Endothelial cell of umbilical vein (primary cell): Measurements from ENCODE around the gene SLC22A23. TPM values are rescaled to one million over a fixed set of nuclear protein-coding genes. Genes with fewer than 3 reads are reported as not detected.

ENCODE experiments used
- BruUV-seq: library from RNA; stranded (reverse); fragments of 400-500 nt; replicated peaks from 2 replicates; lab custom pipeline; 2021; lab: Mats Ljungman, UMichigan
- CTCF ChIA-PET: fragments of 300-600, 350-600 bp; sonication (Branson Sonifier 250); formaldehyde crosslinking; loops from one replicate; lab custom pipeline; 2021; ENCODE audit warnings: antibody characterized with exemption, inconsistent platforms; lab: Charles Lee
- POLR2A ChIA-PET: fragments of 300-600, 350-600 bp; sonication (Branson Sonifier 250); formaldehyde crosslinking; loops from one replicate; lab custom pipeline; 2021; ENCODE audit warnings: antibody characterized with exemption, inconsistent platforms; lab: Charles Lee
- DNase-seq: peaks from one replicate; pipeline ENCODE4 v3.0.0-alpha.2; 2011; ENCODE audit warnings: low read depth, low spot score
- FAIRE-seq: peaks from 2 replicates; lab custom pipeline; 2011; peaks lifted over from hg19 to GRCh38; lab: Jason Lieb, UNC
- H2AFZ ChIP-seq: 2 replicates; pipeline ENCODE4 v1.6.0; 2012; ENCODE audit warnings: low read depth, low read length, control low read depth, inconsistent platforms
- H3K27ac ChIP-seq: 2 replicates; pipeline ENCODE4 v1.5.1; 2011; ENCODE audit warnings: low read depth, mild to moderate bottlenecking, control low read depth, low read length, moderate library complexity; ENCODE audit not compliant: insufficient read depth
- H3K27me3 ChIP-seq, 2 experiments: 2 replicates each; pipeline versions ENCODE4 v1.6.0 to v1.6.1; 2011; ENCODE audit warnings: low read length in 2 of 2, mixed read lengths in 1 of 2; ENCODE audit not compliant: control insufficient read depth in 2 of 2, insufficient read depth in 2 of 2
- H3K36me3 ChIP-seq, 2 experiments: 2 replicates in 1 of 2; 3 replicates in 1 of 2; pipeline ENCODE4 v1.5.1; 2011; ENCODE audit warnings: low read length in 2 of 2, mild to moderate bottlenecking in 1 of 2, moderate library complexity in 1 of 2; ENCODE audit not compliant: control insufficient read depth in 2 of 2, insufficient read depth in 2 of 2; ENCODE audit errors: extremely low read depth in 1 of 2
- H3K4me1 ChIP-seq: 3 replicates; pipeline ENCODE4 v1.5.1; 2011; ENCODE audit warnings: mild to moderate bottlenecking, low read length; ENCODE audit not compliant: control insufficient read depth, insufficient read depth; ENCODE audit errors: extremely low read depth
- H3K4me2 ChIP-seq: 2 replicates; pipeline ENCODE4 v1.6.1; 2011; ENCODE audit warnings: low read length, control low read depth, mixed read lengths; ENCODE audit not compliant: insufficient read depth
- H3K4me3 ChIP-seq, 3 experiments: fragments of 200-600 bp in 1 of 3; sonication (generic), shearing (Covaris generic) in 1 of 3; replicated peaks in 1 of 3; 2 replicates each; pipeline ENCODE4 v1.5.1; 2011 to 2016; ENCODE audit warnings: control low read depth in 3 of 3, low read length in 3 of 3, mild to moderate bottlenecking in 2 of 3, inconsistent platforms in 1 of 3, low read depth in 1 of 3, moderate library complexity in 1 of 3; ENCODE audit not compliant: insufficient read depth in 1 of 3
- H3K79me2 ChIP-seq: 2 replicates; pipeline ENCODE4 v1.6.0; 2012; ENCODE audit warnings: low read length, inconsistent platforms; ENCODE audit not compliant: control insufficient read depth, insufficient read depth
- H3K9ac ChIP-seq: replicated peaks from 2 replicates; pipeline ENCODE3; 2011; ENCODE audit warnings: low read length, control low read depth; ENCODE audit not compliant: insufficient read depth; ENCODE audit errors: extremely low read depth
- H3K9me1 ChIP-seq: replicated peaks from 3 replicates; pipeline ENCODE4 v1.6.0; 2011; ENCODE audit warnings: mild to moderate bottlenecking, low read length; ENCODE audit not compliant: control insufficient read depth, insufficient read depth; ENCODE audit errors: extremely low read depth
- H3K9me3 ChIP-seq: replicated peaks from 2 replicates; pipeline ENCODE4 v1.5.1; 2012; ENCODE audit warnings: low read length, inconsistent platforms; ENCODE audit not compliant: control insufficient read depth, insufficient read depth
- H4K20me1 ChIP-seq: replicated peaks from 2 replicates; pipeline ENCODE3; 2011; ENCODE audit warnings: mild to moderate bottlenecking, low read length; ENCODE audit not compliant: control insufficient read depth, insufficient read depth; ENCODE audit errors: extremely low read depth
- CTCF ChIP-seq, 2 donors: IDR thresholded peaks; 1 replicate in 1 of 2; 2 replicates in 1 of 2; pipeline ENCODE4 v1.5.1; 2011; ENCODE audit warnings: low read length in 2 of 2, mild to moderate bottlenecking in 2 of 2, moderate library complexity in 2 of 2, control low read depth in 1 of 2, inconsistent platforms in 1 of 2, low read depth in 1 of 2; ENCODE audit not compliant: insufficient read depth in 1 of 2; ENCODE audit errors: extremely low read depth in 1 of 2
- EZH2 ChIP-seq: IDR thresholded peaks from 2 replicates; pipeline ENCODE4 v1.6.1; 2012; ENCODE audit warnings: borderline replicate concordance, low read depth, mild to moderate bottlenecking, moderate library complexity, low read length, inconsistent platforms; ENCODE audit not compliant: severe bottlenecking
- FOS ChIP-seq: IDR thresholded peaks from 2 replicates; pipeline ENCODE4 v1.6.1; 2011; ENCODE audit warnings: mild to moderate bottlenecking, low read length, moderate library complexity, borderline replicate concordance; ENCODE audit not compliant: insufficient read depth
- GATA2 ChIP-seq: IDR thresholded peaks from 2 replicates; pipeline ENCODE4 v1.7.0; 2011; ENCODE audit warnings: low read depth, mild to moderate bottlenecking, moderate library complexity, mixed read lengths, low read length; ENCODE audit not compliant: insufficient read length, insufficient read depth
- JUN ChIP-seq: IDR thresholded peaks from 2 replicates; pipeline ENCODE4 v1.6.1; 2011; ENCODE audit warnings: borderline replicate concordance, low read depth; ENCODE audit not compliant: insufficient read length, insufficient read depth
- MYC ChIP-seq: IDR thresholded peaks from one replicate; pipeline ENCODE4 v1.6.1; 2011; ENCODE audit warnings: mild to moderate bottlenecking, low read depth, low read length
- POLR2A ChIP-seq: IDR thresholded peaks from 2 replicates; pipeline ENCODE4 v1.6.1; 2012; ENCODE audit warnings: low read depth, mild to moderate bottlenecking, control low read depth, low read length
- POLR2AphosphoS5 ChIP-seq: IDR thresholded peaks from 2 replicates; pipeline ENCODE4 v1.6.1; 2012; ENCODE audit warnings: low read depth, mild to moderate bottlenecking, control low read depth, low read length, moderate library complexity; ENCODE audit not compliant: insufficient read depth
- dilution Hi-C: fragments of 300-500 bp; cut with MboI; formaldehyde crosslinking; loops from one replicate; pipeline ENCODE4 v1.15.0; 2019; ENCODE audit warnings: low sequenced_read_pairs; ENCODE audit not compliant: extremely low pct_ligation_motif_present
- intact Hi-C: fragments of 100-400 bp; cut with micrococcal nuclease; formaldehyde crosslinking; loops from one replicate; pipeline ENCODE4 v1.10.0; 2022
- polyA plus RNA-seq, 4 experiments: library from polyadenylated mRNA; depleted of rRNA in 3 of 4; stranded (reverse) in 3 of 4; unstranded in 1 of 4; fragments of >200 nt; gene quantifications; 2 replicates each; pipeline versions ENCODE4 v1.2.1 to v1.2.3, GENCODE V29; 2011 to 2012; ENCODE audit warnings: missing spikeins in 1 of 4
- total RNA-seq: library from RNA; stranded (reverse); gene quantifications from 2 replicates; pipeline ENCODE4 v1.2.3, GENCODE V29; 2021
- TF ChIP-seq, protein P1 (sequence below): IDR thresholded peaks from 2 replicates; pipeline ENCODE4 v1.6.1; 2011; ENCODE audit not compliant: insufficient read depth, insufficient read length

Gene SLC22A23
- total and polyA plus RNA-seq, 2 donors (not counting 3 experiments of a cell fraction or from before 2014, with no cell fraction given), result 4.2 to 14.3 TPM

DNA sequence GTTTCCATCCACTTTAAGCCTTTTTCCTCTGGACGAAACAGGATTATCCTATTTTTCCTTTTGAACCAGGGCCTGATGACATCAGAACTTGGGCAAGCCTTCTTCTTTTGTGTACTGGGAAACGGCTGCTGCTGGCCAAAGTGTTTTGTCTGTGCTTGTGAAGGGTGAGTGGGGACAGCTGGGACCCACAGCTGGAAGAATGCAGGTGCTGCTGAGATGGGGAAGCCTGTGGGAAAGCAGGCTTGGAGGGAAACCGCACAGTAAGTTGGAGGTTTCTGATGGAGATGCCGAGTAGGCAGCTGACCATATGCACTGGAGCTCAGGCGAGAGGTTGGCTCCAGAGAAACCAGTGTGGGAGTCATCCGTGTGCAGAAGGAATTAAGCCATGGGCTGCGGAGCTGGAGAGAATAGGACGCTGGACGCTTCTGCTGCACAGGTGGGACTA lies 206.6 kb downstream of the SLC22A23 start:
- no peak overlapping the region for H3K9ac ChIP-seq
- no peaks in the 10 kb centered on the region for H3K36me3 ChIP-seq
- H2AFZ ChIP-seq, result no peak overlapping the region
- DNase-seq, result no peak
- H3K9me3 ChIP-seq, result no peaks in the 10 kb centered on the region
- no peaks in the 10 kb centered on the region for H3K9me1 ChIP-seq
- H3K4me3 ChIP-seq, result no peak overlapping the region
- no peak for FAIRE-seq
- H3K4me2 ChIP-seq, result no peak overlapping the region
- CTCF ChIA-PET, result interaction anchor here (1.6 to 5.3 kb wide), 10 partner anchors 12 to 124 kb away, joined by 3 to 121 read pairs (median 8); no protein-coding TSS in a partner anchor
- no peaks in the 10 kb centered on the region for H4K20me1 ChIP-seq
- POLR2A ChIA-PET, result no interaction called here
- H3K27ac ChIP-seq, result no peak overlapping the region
- TF ChIP-seq FOS (no peak), POLR2A (no peak), POLR2AphosphoS5 (no peak), MYC (no peak), JUN (no peak), GATA2 (no peak), EZH2 (no peak), CTCF (IDR thresholded peaks at IDR 0.05; ENCODE audit: extremely low read depth in 1 of 2, insufficient read depth in 1 of 2, low read depth in 1 of 2, low read length in 2 of 2) (no peak)
- TF ChIP-seq, protein P1, sequence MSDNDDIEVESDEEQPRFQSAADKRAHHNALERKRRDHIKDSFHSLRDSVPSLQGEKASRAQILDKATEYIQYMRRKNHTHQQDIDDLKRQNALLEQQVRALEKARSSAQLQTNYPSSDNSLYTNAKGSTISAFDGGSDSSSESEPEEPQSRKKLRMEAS, result no peak
- dilution Hi-C loops (no loop called here), intact Hi-C loops (no loop called here)
- H3K79me2 ChIP-seq, result no peaks in the 10 kb centered on the region
- no TSS peak for BruUV-seq
- peaks cover 11 to 12% of the 10 kb centered on the region in 2 experiments for H3K27me3 ChIP-seq
- no peaks in the 10 kb centered on the region for H3K4me1 ChIP-seq
